Measurements from ENCODE around the gene CRTC3.

- TF ChIP-seq CTCF (IDR thresholded peaks at IDR 0.05; ENCODE audit: insufficient read depth, low read depth, low read length) (no peak), EZH2 (IDR thresholded peaks at IDR 0.05; ENCODE audit: insufficient read depth, low read length) (no peak)
Measured at GRCh38 chr15:90671216-90671615, 141.5 kb downstream of the CRTC3 start.
